IMR-90 (cell line): ENCODE measurements around the gene CDKN2C.

ENCODE experiments used
- BHLHE40 ChIP-seq: fragments of 150-350 bp; IDR thresholded peaks from 2 replicates; pipeline ENCODE4 v1.6.1; 2016; ENCODE audit warnings: mild to moderate bottlenecking, low read depth, low read length
- CEBPB ChIP-seq: IDR thresholded peaks from 2 replicates; pipeline ENCODE4 v1.6.1; 2012; ENCODE audit warnings: low read depth, low read length, improper control_type of control experiment
- ELK1 ChIP-seq: fragments of 150-350 bp; IDR thresholded peaks from 2 replicates; pipeline ENCODE4 v1.6.1; 2016; ENCODE audit warnings: low read depth, mild to moderate bottlenecking, low read length, moderate library complexity, borderline replicate concordance
- MXI1 ChIP-seq: IDR thresholded peaks from 2 replicates; pipeline ENCODE4 v1.6.1; 2012; ENCODE audit warnings: low read depth, mild to moderate bottlenecking, low read length, moderate library complexity, borderline replicate concordance
- NFE2L2 ChIP-seq: fragments of 150-350 bp; IDR thresholded peaks from 2 replicates; pipeline ENCODE4 v1.6.1; 2016; ENCODE audit warnings: low read depth, mild to moderate bottlenecking, low read length
- POLR2A ChIP-seq: IDR thresholded peaks from 2 replicates; pipeline ENCODE4 v1.6.1; 2012; ENCODE audit warnings: mild to moderate bottlenecking, low read depth, low read length
- RAD21 ChIP-seq: IDR thresholded peaks from 2 replicates; pipeline ENCODE4 v1.6.1; 2012; ENCODE audit warnings: low read length, improper control_type of control experiment
- RFX5 ChIP-seq: IDR thresholded peaks from 2 replicates; pipeline ENCODE4 v1.8.0; 2012; ENCODE audit warnings: low read depth, mild to moderate bottlenecking, low read length, moderate library complexity
- SMC3 ChIP-seq: fragments of 150-350 bp; IDR thresholded peaks from 2 replicates; pipeline ENCODE4 v1.6.1; 2016; ENCODE audit warnings: low read depth, mild to moderate bottlenecking, antibody characterized with exemption, low read length, moderate library complexity
- USF2 ChIP-seq: fragments of 150-350 bp; IDR thresholded peaks from 2 replicates; pipeline ENCODE4 v1.6.1; 2017; ENCODE audit warnings: mild to moderate bottlenecking, antibody characterized with exemption, low read length, low read depth
- TF ChIP-seq, protein P1 (sequence below): conservative IDR thresholded peaks from 2 replicates; pipeline ENCODE4 v1.5.1; 2012; ENCODE audit warnings: mild to moderate bottlenecking, low read depth, low read length, improper control_type of control experiment

GRCh38 chr1:50994997-50995396, 25.0 kb downstream of the CDKN2C start:
- TF ChIP-seq, protein P1, sequence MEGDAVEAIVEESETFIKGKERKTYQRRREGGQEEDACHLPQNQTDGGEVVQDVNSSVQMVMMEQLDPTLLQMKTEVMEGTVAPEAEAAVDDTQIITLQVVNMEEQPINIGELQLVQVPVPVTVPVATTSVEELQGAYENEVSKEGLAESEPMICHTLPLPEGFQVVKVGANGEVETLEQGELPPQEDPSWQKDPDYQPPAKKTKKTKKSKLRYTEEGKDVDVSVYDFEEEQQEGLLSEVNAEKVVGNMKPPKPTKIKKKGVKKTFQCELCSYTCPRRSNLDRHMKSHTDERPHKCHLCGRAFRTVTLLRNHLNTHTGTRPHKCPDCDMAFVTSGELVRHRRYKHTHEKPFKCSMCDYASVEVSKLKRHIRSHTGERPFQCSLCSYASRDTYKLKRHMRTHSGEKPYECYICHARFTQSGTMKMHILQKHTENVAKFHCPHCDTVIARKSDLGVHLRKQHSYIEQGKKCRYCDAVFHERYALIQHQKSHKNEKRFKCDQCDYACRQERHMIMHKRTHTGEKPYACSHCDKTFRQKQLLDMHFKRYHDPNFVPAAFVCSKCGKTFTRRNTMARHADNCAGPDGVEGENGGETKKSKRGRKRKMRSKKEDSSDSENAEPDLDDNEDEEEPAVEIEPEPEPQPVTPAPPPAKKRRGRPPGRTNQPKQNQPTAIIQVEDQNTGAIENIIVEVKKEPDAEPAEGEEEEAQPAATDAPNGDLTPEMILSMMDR: no peak
- TF ChIP-seq NFE2L2 (no peak), MXI1 (no peak), ELK1 (no peak), BHLHE40 (no peak), CEBPB (no peak), POLR2A (no peak), RAD21 (no peak), SMC3 (no peak), RFX5 (no peak), USF2 (no peak)
